Right lobe of liver (tissue), 6 donors: ENCODE data around the gene COL17A1. TPM values are rescaled to one million over a fixed set of nuclear protein-coding genes. Genes with fewer than 3 reads are reported as not detected.

Source experiments
- ATAC-seq, 4 donors: fragments of 200-7000 bp; cut with Tn5 transposase; one replicate each; pipeline ENCODE4 v1.9.1; 2020; ENCODE audit warnings: mild to moderate bottlenecking in 4 of 4, moderate library complexity in 4 of 4
- DNase-seq, 3 donors: peaks; one replicate each; pipeline ENCODE4 v3.0.0-alpha.2; 2020
- H3K27ac ChIP-seq, 3 donors: fragments of 200-600 bp; one replicate each; pipeline ENCODE4 v1.8.0; 2022
- H3K27me3 ChIP-seq, 2 donors: fragments of 200-600 bp; one replicate each; pipeline ENCODE4 v1.8.0; 2022
- H3K36me3 ChIP-seq, 4 donors: fragments of 200-600 bp; sonication (generic) in 1 of 4; one replicate each; pipeline versions ENCODE4 v1.5.1 to v1.8.0; 2017 to 2022; ENCODE audit warnings: control low read depth in 1 of 4
- H3K4me1 ChIP-seq, 4 donors: fragments of 200-600 bp; sonication (generic) in 1 of 4; one replicate each; pipeline versions ENCODE4 v1.5.1 to v1.8.0; 2017 to 2022; ENCODE audit warnings: control low read depth in 1 of 4
- H3K4me3 ChIP-seq, 3 donors: fragments of 200-600 bp; one replicate each; pipeline ENCODE4 v1.8.0; 2022
- H3K9me3 ChIP-seq, 4 donors: fragments of 200-600 bp; sonication (generic) in 1 of 4; one replicate each; pipeline versions ENCODE4 v1.5.1 to v1.8.0; 2017 to 2022; ENCODE audit warnings: control low read depth in 1 of 4
- POLR2A ChIP-seq: fragments of 450-650 bp; IDR thresholded peaks from one replicate; pipeline ENCODE4 v1.6.1; 2017; ENCODE audit warnings: antibody characterized with exemption, mild to moderate bottlenecking
- WGBS: methylation state at CpG from one replicate; pipeline ENCODE4 v1.1.6; 2018; ENCODE audit warnings: low coverage, low lambda C conversion rate; ENCODE audit not compliant: insufficient coverage; ENCODE audit errors: missing lambda C conversion rate; 5-methylcytosine and 5-hydroxymethylcytosine counted together
- intact Hi-C, 2 donors: fragments of 100-400 bp; cut with DNase I; formaldehyde crosslinking; loops; one replicate each; pipeline versions ENCODE4 v1.11.2 to v1.14.1; 2022
- total RNA-seq, 6 experiments: library from RNA; depleted of rRNA in 2 of 6; stranded (reverse); fragments of >200 nt in 2 of 6; fragmentation: NEBNext Ultra II Directional in 3 of 6; extraction: Animal tissue kit (Norgen Biotek cat#: 25700) in 3 of 6; gene quantifications; one replicate each; pipeline versions ENCODE4 v1.1.0 to v1.2.4, GENCODE V29; 2016 to 2023
- TF ChIP-seq, protein P1 (sequence below), 4 donors: fragments of 200-600 bp in 3 of 4; fragments of 450-650 bp in 1 of 4; IDR thresholded peaks; one replicate each; pipeline versions ENCODE4 v1.5.1 to v1.8.0; 2016 to 2022; ENCODE audit warnings: antibody characterized with exemption in 4 of 4, mild to moderate bottlenecking in 2 of 4
- donor health status: DM: no; HTN: yes; CAD: no.
- donor health status: DM: no; HTN: no; CAD: no.
- donor health status: DM: no; HTN: no; CAD: no.
- donor health status: DM: no; HTN: yes; CAD: no.
- donor health status: DM: no; HTN: yes; CAD: no.

The COL17A1 gene
- total RNA-seq, 6 experiments from 2014 or later: 0.11 to 0.12 TPM; not detected in 4

DNA sequence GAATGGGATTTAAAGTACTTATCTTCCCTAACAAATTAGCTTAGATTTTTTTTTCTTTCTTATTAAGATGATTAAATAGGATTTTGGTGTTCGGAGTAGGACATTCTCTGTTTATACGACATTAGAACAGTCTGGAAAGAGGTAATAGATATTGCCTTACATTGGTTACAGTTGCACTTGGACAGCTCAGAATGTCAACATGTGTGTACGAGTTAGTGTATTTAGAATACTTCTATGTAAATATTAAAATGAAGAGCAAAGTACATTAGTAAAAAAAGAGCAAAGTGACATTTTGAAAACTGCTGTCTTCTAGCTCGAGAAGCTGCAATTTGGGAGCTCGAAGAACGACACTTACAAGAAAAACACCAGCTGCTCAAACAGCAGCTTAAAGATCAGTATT is 67.2 kb downstream of the COL17A1 start:
- Histone ChIP-seq H3K36me3 (peaks cover 0 to 39% (median 16%) of the 10 kb centered on the region in 4 donors), H3K9me3 (no peaks in the 10 kb centered on the region), H3K4me3 (no peak overlapping the region), H3K27ac (peak overlapping the region in 1 of 3 donors; percentile 19), H3K27me3 (no peaks in the 10 kb centered on the region), H3K4me1 (peaks cover 0 to 5% (median 0%) of the 10 kb centered on the region in 4 donors)
- DNase-seq (no peak), ATAC-seq (peak; percentile 78 to 96 (median 90))
- TF ChIP-seq, protein P1, sequence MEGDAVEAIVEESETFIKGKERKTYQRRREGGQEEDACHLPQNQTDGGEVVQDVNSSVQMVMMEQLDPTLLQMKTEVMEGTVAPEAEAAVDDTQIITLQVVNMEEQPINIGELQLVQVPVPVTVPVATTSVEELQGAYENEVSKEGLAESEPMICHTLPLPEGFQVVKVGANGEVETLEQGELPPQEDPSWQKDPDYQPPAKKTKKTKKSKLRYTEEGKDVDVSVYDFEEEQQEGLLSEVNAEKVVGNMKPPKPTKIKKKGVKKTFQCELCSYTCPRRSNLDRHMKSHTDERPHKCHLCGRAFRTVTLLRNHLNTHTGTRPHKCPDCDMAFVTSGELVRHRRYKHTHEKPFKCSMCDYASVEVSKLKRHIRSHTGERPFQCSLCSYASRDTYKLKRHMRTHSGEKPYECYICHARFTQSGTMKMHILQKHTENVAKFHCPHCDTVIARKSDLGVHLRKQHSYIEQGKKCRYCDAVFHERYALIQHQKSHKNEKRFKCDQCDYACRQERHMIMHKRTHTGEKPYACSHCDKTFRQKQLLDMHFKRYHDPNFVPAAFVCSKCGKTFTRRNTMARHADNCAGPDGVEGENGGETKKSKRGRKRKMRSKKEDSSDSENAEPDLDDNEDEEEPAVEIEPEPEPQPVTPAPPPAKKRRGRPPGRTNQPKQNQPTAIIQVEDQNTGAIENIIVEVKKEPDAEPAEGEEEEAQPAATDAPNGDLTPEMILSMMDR (IDR thresholded peaks at IDR 0.05): no peak
- TF ChIP-seq POLR2A: no peak
- 35% methylated on average over 6 of the region's 6 CpGs for WGBS
- intact Hi-C loops: no loop called here

DNA sequence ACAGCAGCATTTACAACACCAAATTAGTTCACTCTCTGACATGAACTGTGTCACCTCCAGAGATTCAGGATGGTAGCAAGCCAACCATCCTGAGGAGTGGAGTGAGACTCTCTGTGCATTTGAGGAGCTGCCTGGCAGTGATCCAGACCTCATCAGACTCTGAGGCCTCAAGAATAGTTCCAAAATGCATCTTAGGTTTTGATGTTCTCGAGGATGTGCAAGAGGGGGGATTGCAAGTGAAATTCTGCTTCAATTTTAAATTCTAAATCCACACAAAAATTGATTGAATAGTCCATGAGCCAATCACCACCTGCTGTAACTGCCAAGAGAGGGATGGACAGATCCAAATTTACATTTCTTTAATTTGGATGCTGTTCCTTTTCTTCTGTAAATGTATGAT is 69.0 kb downstream of the COL17A1 start:
- DNase-seq (no peak), ATAC-seq (no peak)
- no peak for TF ChIP-seq POLR2A
- TF ChIP-seq, protein P1 (IDR thresholded peaks at IDR 0.05): no peak
- Histone ChIP-seq H3K27ac (no peak overlapping the region), H3K9me3 (no peaks in the 10 kb centered on the region), H3K4me1 (peaks cover 0 to 5% (median 0%) of the 10 kb centered on the region in 4 donors), H3K4me3 (no peak overlapping the region), H3K36me3 (peaks cover 0 to 27% (median 12%) of the 10 kb centered on the region in 4 donors), H3K27me3 (no peaks in the 10 kb centered on the region)
- no CpG with 5 or more reads among the region's 1 CpG for WGBS
- intact Hi-C loops: no loop called here

DNA sequence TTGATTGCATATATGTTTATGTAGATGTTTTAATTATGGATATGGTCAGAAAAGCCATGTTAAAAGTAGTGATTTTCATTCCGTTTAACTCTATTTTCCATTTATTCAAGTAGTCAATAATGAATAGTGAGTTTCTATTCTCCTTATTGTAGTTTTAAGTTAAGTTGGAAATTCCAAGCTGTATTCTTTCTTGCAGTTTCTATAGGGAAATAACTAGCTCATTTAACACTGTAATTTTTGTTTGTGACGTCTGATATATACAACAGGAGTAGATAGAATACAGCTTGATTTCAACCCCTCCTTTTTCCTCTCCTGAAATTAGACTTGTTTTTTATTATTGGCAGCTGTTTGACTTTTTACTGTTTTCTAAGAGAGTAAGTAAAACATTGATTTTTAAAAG is 71.5 kb downstream of the COL17A1 start:
- no peaks in the 10 kb centered on the region for H3K27me3 ChIP-seq
- no peak overlapping the region for H3K27ac ChIP-seq
- H3K4me1 ChIP-seq: peaks cover 0 to 5% (median 0%) of the 10 kb centered on the region in 4 donors
- ATAC-seq: no peak
- H3K4me3 ChIP-seq: no peak overlapping the region
- intact Hi-C loops: no loop called here
- WGBS: 91% methylated on average over 2 of the region's 2 CpGs
- no peak for TF ChIP-seq POLR2A
- TF ChIP-seq, protein P1 (IDR thresholded peaks at IDR 0.05): no peak
- no peak for DNase-seq
- H3K9me3 ChIP-seq: no peaks in the 10 kb centered on the region
- H3K36me3 ChIP-seq: peaks cover 0 to 4% (median under 1%) of the 10 kb centered on the region in 4 donors

DNA sequence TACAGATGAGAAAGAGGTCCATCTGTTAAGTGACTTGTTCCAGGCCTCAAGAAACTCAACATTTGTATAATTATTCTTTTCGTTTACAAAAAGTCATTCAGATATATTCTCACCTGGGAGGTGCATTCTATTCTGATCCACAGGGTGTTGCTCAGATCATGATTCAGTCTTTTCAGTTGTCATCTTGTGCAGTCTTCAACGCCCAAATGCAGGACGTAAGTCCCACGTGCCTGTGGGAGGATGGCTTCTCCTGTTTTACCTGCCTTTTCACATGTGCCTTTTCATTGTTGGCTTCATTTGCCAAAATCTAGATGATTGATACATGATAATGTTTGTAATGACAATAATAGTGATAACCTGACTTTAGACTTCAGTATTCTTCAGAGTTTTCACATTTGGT is 72.2 kb downstream of the COL17A1 start:
- no peak for ATAC-seq
- WGBS: 98% methylated on average over 4 of the region's 4 CpGs
- H3K36me3 ChIP-seq: peaks cover 0 to 3% (median under 1%) of the 10 kb centered on the region in 4 donors

More for the DNA sequence above, 72.2 kb downstream of the COL17A1 start:
- no peak for DNase-seq
- TF ChIP-seq POLR2A: no peak
- TF ChIP-seq, protein P1 (IDR thresholded peaks at IDR 0.05): no peak
- Histone ChIP-seq H3K4me3 (no peak overlapping the region), H3K27me3 (no peaks in the 10 kb centered on the region), H3K4me1 (no peaks in the 10 kb centered on the region), H3K27ac (no peak overlapping the region), H3K9me3 (no peaks in the 10 kb centered on the region)
- intact Hi-C loops: no loop called here
